ENCODE measurements around the gene MYBL2.

Gene MYBL2

GRCh38 chr20:43681468-43681942, 14.6 kb downstream of the MYBL2 start:
- no peak overlapping the region for H3K4me3 ChIP-seq (ENCODE audit: low read depth, low read length)
- H3K27ac ChIP-seq (ENCODE audit: extremely low read depth, low read depth, low read length), result no peak overlapping the region
- H3K9me3 ChIP-seq (ENCODE audit: control insufficient read depth, insufficient read depth, low read depth, low read length), result no peaks in the 10 kb centered on the region
- TF ChIP-seq ZNF514 (tag by site-specific recombination; IDR thresholded peaks at IDR 0.05), result no peak
- TF ChIP-seq ZNF621 (tag by site-specific recombination; IDR thresholded peaks at IDR 0.05), result no peak
- TF ChIP-seq, protein P1, sequence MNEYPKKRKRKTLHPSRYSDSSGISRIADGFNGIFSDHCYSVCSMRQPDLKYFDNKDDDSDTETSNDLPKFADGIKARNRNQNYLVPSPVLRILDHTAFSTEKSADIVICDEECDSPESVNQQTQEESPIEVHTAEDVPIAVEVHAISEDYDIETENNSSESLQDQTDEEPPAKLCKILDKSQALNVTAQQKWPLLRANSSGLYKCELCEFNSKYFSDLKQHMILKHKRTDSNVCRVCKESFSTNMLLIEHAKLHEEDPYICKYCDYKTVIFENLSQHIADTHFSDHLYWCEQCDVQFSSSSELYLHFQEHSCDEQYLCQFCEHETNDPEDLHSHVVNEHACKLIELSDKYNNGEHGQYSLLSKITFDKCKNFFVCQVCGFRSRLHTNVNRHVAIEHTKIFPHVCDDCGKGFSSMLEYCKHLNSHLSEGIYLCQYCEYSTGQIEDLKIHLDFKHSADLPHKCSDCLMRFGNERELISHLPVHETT (tag by site-specific recombination; IDR thresholded peaks at IDR 0.05), result no peak
- no peak for TF ChIP-seq ZNF140 (tag by site-specific recombination; IDR thresholded peaks at IDR 0.05)
- no peak for TF ChIP-seq ZNF426 (tag by site-specific recombination; IDR thresholded peaks at IDR 0.05)
- no peak for TF ChIP-seq SALL2 (tag by site-specific recombination; IDR thresholded peaks at IDR 0.05; ENCODE audit: borderline replicate concordance)
- CTCF ChIA-PET, result interaction anchor here (1.4 kb wide), 1 partner anchor 144 kb away, joined by 3 read pairs; no protein-coding TSS in a partner anchor
- H3K4me1 ChIP-seq (ENCODE audit: control insufficient read depth, insufficient read depth, low read length), result no peaks in the 10 kb centered on the region
- POLR2A ChIA-PET, result interaction anchor here (0.6 to 0.8 kb wide), 2 partner anchors 14 to 22 kb away, joined by 3 to 4 read pairs; no protein-coding TSS in a partner anchor
- H3K36me3 ChIP-seq (ENCODE audit: control insufficient read depth in 2 of 2, insufficient read depth in 1 of 2, low read length in 2 of 2), result peaks cover 31 to 69% of the 10 kb centered on the region in 2 experiments; a peak in 2 of 3 replicates

DNA sequence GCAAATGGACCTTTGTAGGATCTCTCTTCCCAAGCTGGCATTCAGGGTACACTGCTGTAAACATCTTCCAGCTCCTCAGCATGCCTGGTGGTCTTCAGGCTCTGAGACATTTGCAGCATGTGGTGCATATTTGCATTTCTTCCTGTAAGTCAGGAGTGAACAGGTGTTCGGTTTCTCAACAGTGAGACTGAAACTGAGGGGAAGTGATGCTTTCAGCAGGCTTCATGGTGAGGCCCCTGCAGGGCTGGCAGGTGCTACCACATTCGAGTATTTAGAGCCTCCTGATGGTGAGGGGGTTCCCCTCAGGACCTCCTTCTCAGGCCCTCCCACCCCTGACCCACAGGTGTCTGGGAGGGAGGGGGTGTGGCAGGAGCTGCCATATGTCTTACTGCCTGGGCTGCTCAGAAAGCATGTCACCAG, 15.1 kb downstream of the MYBL2 start:
- ChIA-PET CTCF (no interaction called here), POLR2A (no interaction called here)
- Histone ChIP-seq H3K4me3 (ENCODE audit: low read depth, low read length) (no peak overlapping the region), H3K27ac (ENCODE audit: extremely low read depth, low read depth, low read length) (no peak overlapping the region), H3K4me1 (ENCODE audit: control insufficient read depth, insufficient read depth, low read length) (no peaks in the 10 kb centered on the region), H3K9me3 (ENCODE audit: control insufficient read depth, insufficient read depth, low read depth, low read length) (no peaks in the 10 kb centered on the region), H3K36me3 (ENCODE audit: control insufficient read depth in 2 of 2, insufficient read depth in 1 of 2, low read length in 2 of 2) (peaks cover 31 to 69% of the 10 kb centered on the region in 2 experiments; a peak in 2 of 3 replicates)
- TF ChIP-seq ZNF585B (tag by site-specific recombination; IDR thresholded peaks at IDR 0.05), result no peak
- TF ChIP-seq SCRT1 (tag by site-specific recombination; IDR thresholded peaks at IDR 0.05; ENCODE audit: borderline replicate concordance), result 0 out of 2 replicates have a peak, but pooled peaks have one; percentile 67
- peak; percentile 75 for TF ChIP-seq SCRT2 (tag by site-specific recombination; IDR thresholded peaks at IDR 0.05)

DNA sequence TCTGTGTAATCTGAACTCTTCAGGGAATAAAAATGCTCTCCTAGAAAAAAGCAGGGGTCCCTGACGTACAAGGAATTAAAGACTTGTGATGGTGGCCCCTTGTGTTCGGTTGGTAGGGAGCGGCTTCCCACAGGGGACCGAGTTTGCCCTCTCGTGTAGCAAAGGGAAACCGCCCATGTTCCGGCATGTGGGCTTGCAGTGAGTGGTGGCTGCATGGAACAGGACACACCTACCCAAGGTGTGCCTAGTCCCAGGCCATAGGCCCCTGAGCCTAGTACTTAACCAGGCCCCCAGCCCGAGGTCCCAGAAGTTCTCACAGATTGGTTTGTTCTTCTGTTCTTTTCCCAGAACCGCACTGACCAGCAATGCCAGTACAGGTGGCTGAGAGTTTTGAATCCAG, 15.5 kb downstream of the MYBL2 start:
- Histone ChIP-seq H3K4me3 (ENCODE audit: low read depth, low read length) (no peak overlapping the region), H3K36me3 (ENCODE audit: control insufficient read depth in 2 of 2, insufficient read depth in 1 of 2, low read length in 2 of 2) (peaks cover 31 to 69% of the 10 kb centered on the region in 2 experiments; a peak in 2 of 3 replicates), H3K27ac (ENCODE audit: extremely low read depth, low read depth, low read length) (no peak overlapping the region), H3K4me1 (ENCODE audit: control insufficient read depth, insufficient read depth, low read length) (no peaks in the 10 kb centered on the region), H3K9me3 (ENCODE audit: control insufficient read depth, insufficient read depth, low read depth, low read length) (no peaks in the 10 kb centered on the region)
- ChIA-PET POLR2A (interaction anchor here (0.7 kb wide), 1 partner anchor 15 kb away, joined by 3 read pairs; no protein-coding TSS in a partner anchor), CTCF (no interaction called here)
- TF ChIP-seq ZNF404 (tag by site-specific recombination; IDR thresholded peaks at IDR 0.05) (no peak), ZNF274 (IDR thresholded peaks at IDR 0.05; ENCODE audit: low read length) (no peak), ZNF274 (tag by site-specific recombination; IDR thresholded peaks at IDR 0.05; ENCODE audit: borderline replicate concordance) (no peak), ZSCAN16 (tag by site-specific recombination; IDR thresholded peaks at IDR 0.05) (no peak), ZFP69B (tag by site-specific recombination; IDR thresholded peaks at IDR 0.05) (no peak), ZBTB48 (tag by site-specific recombination; IDR thresholded peaks at IDR 0.05) (no peak), TRIM28 (IDR thresholded peaks at IDR 0.05; ENCODE audit: borderline replicate concordance, low read length) (no peak), ZNF221 (tag by site-specific recombination; IDR thresholded peaks at IDR 0.05; ENCODE audit: borderline replicate concordance) (no peak), ZNF791 (tag by site-specific recombination; IDR thresholded peaks at IDR 0.05) (no peak), ZNF394 (tag by site-specific recombination; IDR thresholded peaks at IDR 0.05; ENCODE audit: borderline replicate concordance) (no peak), ZNF19 (tag by site-specific recombination; IDR thresholded peaks at IDR 0.05; ENCODE audit: low read depth) (no peak)
- TF ChIP-seq, protein P2, sequence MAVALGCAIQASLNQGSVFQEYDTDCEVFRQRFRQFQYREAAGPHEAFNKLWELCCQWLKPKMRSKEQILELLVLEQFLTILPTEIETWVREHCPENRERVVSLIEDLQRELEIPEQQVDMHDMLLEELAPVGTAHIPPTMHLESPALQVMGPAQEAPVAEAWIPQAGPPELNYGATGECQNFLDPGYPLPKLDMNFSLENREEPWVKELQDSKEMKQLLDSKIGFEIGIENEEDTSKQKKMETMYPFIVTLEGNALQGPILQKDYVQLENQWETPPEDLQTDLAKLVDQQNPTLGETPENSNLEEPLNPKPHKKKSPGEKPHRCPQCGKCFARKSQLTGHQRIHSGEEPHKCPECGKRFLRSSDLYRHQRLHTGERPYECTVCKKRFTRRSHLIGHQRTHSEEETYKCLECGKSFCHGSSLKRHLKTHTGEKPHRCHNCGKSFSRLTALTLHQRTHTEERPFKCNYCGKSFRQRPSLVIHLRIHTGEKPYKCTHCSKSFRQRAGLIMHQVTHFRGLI (tag by site-specific recombination; IDR thresholded peaks at IDR 0.05), result no peak
